ENCODE results near the gene SMOC2. TPM values are rescaled to one million over a fixed set of nuclear protein-coding genes. Genes with fewer than 3 reads are reported as not detected.

SMOC2 gene
- polyA plus RNA-seq, 3 donors: not detected

DNA sequence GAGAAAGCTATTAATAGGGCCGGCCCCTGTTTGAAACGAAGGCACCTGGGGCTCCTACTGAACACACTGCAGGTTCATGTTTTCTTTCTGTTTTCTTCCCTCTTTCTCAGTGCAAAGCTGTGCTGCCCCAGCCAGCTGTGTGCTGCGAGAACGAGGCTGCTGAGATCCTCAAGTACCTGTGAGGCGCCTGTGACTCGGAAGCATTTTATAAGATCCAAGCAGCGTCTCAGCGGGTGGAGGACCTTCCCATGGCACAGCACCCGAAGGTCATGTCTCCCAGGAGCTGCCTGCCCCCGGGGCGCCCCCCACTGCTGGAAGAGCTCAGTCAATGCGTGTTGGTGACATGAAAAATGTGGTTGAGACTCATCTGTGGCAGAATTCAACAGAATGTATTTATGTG is 66.3 kb downstream of the SMOC2 start:
- no peaks in the 10 kb centered on the region for H3K4me1 Mint-ChIP-seq
- H3K4me3 Mint-ChIP-seq: no peak overlapping the region
- peaks cover 0 to 3% (median 0%) of the 10 kb centered on the region in 3 donors for H3K27me3 Mint-ChIP-seq (ENCODE audit: low read depth in 3 of 3)
- Histone ChIP-seq H3K9me3 (replicated peaks in 1 of 2; ENCODE audit: control insufficient read depth in 1 of 2, insufficient read depth in 1 of 2, low read length in 2 of 2) (no peaks in the 10 kb centered on the region), H3K4me2 (replicated peaks; ENCODE audit: extremely low read depth, low read length, poor library complexity, severe bottlenecking) (no peak overlapping the region), H2AFZ (ENCODE audit: insufficient read depth, low read depth, low read length, poor library complexity, severe bottlenecking) (no peak overlapping the region), H3K27me3 (ENCODE audit: control insufficient read depth in 2 of 2, insufficient read depth in 2 of 2, low read length in 2 of 2) (no peaks in the 10 kb centered on the region), H4K20me1 (ENCODE audit: insufficient read depth, low read length) (no peaks in the 10 kb centered on the region), H3K79me2 (ENCODE audit: insufficient read depth, low read length) (no peaks in the 10 kb centered on the region), H3K36me3 (replicated peaks in 1 of 2; ENCODE audit: control insufficient read depth in 1 of 2, insufficient read depth in 2 of 2, low read length in 2 of 2) (no peaks in the 10 kb centered on the region), H3K4me1 (ENCODE audit: control insufficient read depth in 1 of 2, insufficient read depth in 2 of 2, low read length in 2 of 2) (no peaks in the 10 kb centered on the region), H3K9ac (ENCODE audit: insufficient read depth, low read length, poor library complexity, severe bottlenecking) (no peak overlapping the region), H3K27ac (ENCODE audit: low read depth in 1 of 2, low read length in 2 of 2) (no peak overlapping the region), H3K4me3 (replicated peaks in 1 of 3; ENCODE audit: low read depth in 2 of 3, low read length in 3 of 3) (no peak overlapping the region)
- TF ChIP-seq, protein P1, sequence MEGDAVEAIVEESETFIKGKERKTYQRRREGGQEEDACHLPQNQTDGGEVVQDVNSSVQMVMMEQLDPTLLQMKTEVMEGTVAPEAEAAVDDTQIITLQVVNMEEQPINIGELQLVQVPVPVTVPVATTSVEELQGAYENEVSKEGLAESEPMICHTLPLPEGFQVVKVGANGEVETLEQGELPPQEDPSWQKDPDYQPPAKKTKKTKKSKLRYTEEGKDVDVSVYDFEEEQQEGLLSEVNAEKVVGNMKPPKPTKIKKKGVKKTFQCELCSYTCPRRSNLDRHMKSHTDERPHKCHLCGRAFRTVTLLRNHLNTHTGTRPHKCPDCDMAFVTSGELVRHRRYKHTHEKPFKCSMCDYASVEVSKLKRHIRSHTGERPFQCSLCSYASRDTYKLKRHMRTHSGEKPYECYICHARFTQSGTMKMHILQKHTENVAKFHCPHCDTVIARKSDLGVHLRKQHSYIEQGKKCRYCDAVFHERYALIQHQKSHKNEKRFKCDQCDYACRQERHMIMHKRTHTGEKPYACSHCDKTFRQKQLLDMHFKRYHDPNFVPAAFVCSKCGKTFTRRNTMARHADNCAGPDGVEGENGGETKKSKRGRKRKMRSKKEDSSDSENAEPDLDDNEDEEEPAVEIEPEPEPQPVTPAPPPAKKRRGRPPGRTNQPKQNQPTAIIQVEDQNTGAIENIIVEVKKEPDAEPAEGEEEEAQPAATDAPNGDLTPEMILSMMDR (IDR thresholded peaks at IDR 0.05): no peak
- H3K36me3 Mint-ChIP-seq: no peaks in the 10 kb centered on the region
- H3K9me3 Mint-ChIP-seq: peaks cover 0 to 5% (median 0%) of the 10 kb centered on the region in 7 donors
- intact Hi-C loops (cut with micrococcal nuclease): no loop called here
- DNase-seq: no peak
- no peak overlapping the region for H3K27ac Mint-ChIP-seq
- WGBS (ENCODE audit: insufficient coverage): 88% methylated on average over 11 of the region's 12 CpGs

- Histone ChIP-seq H3K4me1 (ENCODE audit: control insufficient read depth in 1 of 2, insufficient read depth in 2 of 2, low read length in 2 of 2) (no peaks in the 10 kb centered on the region), H3K27ac (ENCODE audit: low read depth in 1 of 2, low read length in 2 of 2) (no peak overlapping the region), H3K36me3 (replicated peaks in 1 of 2; ENCODE audit: control insufficient read depth in 1 of 2, insufficient read depth in 2 of 2, low read length in 2 of 2) (no peaks in the 10 kb centered on the region), H3K27me3 (ENCODE audit: control insufficient read depth in 2 of 2, insufficient read depth in 2 of 2, low read length in 2 of 2) (no peaks in the 10 kb centered on the region), H3K4me3 (replicated peaks in 1 of 3; ENCODE audit: low read depth in 2 of 3, low read length in 3 of 3) (no peak overlapping the region), H3K9me3 (replicated peaks in 1 of 2; ENCODE audit: control insufficient read depth in 1 of 2, insufficient read depth in 1 of 2, low read length in 2 of 2) (no peaks in the 10 kb centered on the region), H3K4me2 (replicated peaks; ENCODE audit: extremely low read depth, low read length, poor library complexity, severe bottlenecking) (no peak overlapping the region), H3K79me2 (ENCODE audit: insufficient read depth, low read length) (no peaks in the 10 kb centered on the region), H4K20me1 (ENCODE audit: insufficient read depth, low read length) (no peaks in the 10 kb centered on the region), H2AFZ (ENCODE audit: insufficient read depth, low read depth, low read length, poor library complexity, severe bottlenecking) (no peak overlapping the region), H3K9ac (ENCODE audit: insufficient read depth, low read length, poor library complexity, severe bottlenecking) (no peak overlapping the region)
- TF ChIP-seq, protein P1 (IDR thresholded peaks at IDR 0.05): no peak
- intact Hi-C loops (cut with micrococcal nuclease): no loop called here
- 94% methylated on average over 2 of the region's 8 CpGs for WGBS (ENCODE audit: insufficient coverage)
- no peak overlapping the region for H3K27ac Mint-ChIP-seq
- peaks cover 0 to 5% (median 0%) of the 10 kb centered on the region in 7 donors for H3K9me3 Mint-ChIP-seq
- no peak overlapping the region for H3K4me3 Mint-ChIP-seq
- H3K4me1 Mint-ChIP-seq: no peaks in the 10 kb centered on the region
- H3K36me3 Mint-ChIP-seq: no peaks in the 10 kb centered on the region
- DNase-seq: no peak
- peaks cover 0 to 3% (median 0%) of the 10 kb centered on the region in 3 donors for H3K27me3 Mint-ChIP-seq (ENCODE audit: low read depth in 3 of 3)
Measured at GRCh38 chr6:168507730-168508129, 66.7 kb downstream of the SMOC2 start.

All from CD14-positive monocyte (primary cell).